ENCODE measurements around the gene RACGAP1. TPM values are rescaled to one million over a fixed set of nuclear protein-coding genes. Genes with fewer than 3 reads are reported as not detected.

RACGAP1 gene
- total and polyA plus RNA-seq, 3 donors from 2014 or later = 48.1 to 118 (median 60.6) TPM

DNA sequence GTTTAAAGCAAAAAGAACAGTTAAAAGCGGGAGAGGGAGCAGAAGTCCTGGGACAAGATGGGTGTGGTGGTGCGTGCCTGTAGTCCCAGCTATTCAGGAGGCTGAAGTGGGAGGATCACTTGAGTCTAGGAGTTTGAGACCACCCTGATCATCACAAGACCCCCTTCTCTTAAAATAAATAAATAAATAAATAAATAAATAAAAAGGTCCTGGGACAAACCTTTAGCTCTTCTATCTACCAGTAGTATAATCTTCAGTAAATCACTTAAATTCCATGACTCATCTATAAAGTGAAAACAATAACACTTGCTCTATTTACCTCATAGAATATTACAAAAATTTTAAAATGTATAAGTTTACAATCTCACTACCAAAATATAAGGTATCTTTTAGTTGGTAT, 5.8 kb downstream of the RACGAP1 start:
- intact Hi-C loops (cut with DNase I; ENCODE audit: low total_unique reads) = no loop called here
- no peaks in the 10 kb centered on the region for H3K36me3 ChIP-seq (ENCODE audit: low read depth, missing control alignments)

DNA sequence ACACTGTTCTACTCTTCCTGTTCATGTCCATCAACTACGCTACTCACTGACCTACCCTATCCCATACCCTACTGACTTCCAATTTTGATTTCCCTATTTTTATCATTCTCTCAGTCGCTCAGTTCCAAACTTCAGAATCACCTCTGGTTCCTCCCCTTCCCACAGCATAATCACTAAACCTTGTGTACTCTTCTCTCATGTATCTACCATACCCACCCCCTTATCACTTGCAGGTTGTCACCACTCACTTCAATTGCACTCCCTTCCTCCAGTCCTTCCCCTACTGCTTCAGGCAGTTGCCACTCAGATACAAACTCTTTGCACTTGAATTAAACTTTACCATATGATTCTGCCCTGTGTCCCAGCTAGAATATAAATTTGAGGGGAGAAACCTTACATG, 6.3 kb downstream of the RACGAP1 start:
- no peak for DNase-seq
- TF ChIP-seq POLR2A (IDR thresholded peaks at IDR 0.05) (no peak), CTCF (IDR thresholded peaks at IDR 0.05) (no peak)
- Histone ChIP-seq H3K36me3 (ENCODE audit: low read depth, missing control alignments) (no peaks in the 10 kb centered on the region), H3K9me3 (no peaks in the 10 kb centered on the region), H3K4me1 (no peaks in the 10 kb centered on the region), H3K4me3 (no peak overlapping the region), H3K27ac (no peak overlapping the region), H3K27me3 (no peaks in the 10 kb centered on the region)
- intact Hi-C loops (cut with DNase I; ENCODE audit: low total_unique reads) = no loop called here
- 89 to 95% methylated on average over 2 of the region's 2 CpGs for WGBS, 2 donors

More for the DNA sequence above, 5.8 kb downstream of the RACGAP1 start:
- Histone ChIP-seq H3K9me3 (no peaks in the 10 kb centered on the region), H3K27ac (no peak overlapping the region), H3K4me3 (no peak overlapping the region), H3K27me3 (no peaks in the 10 kb centered on the region), H3K4me1 (peaks cover under 1% of the 10 kb centered on the region)
- WGBS, 2 donors = 95 to 99% methylated on average over 2 of the region's 2 CpGs
- no peak for DNase-seq
- no peak for TF ChIP-seq CTCF (IDR thresholded peaks at IDR 0.05)
- no peak for TF ChIP-seq POLR2A (IDR thresholded peaks at IDR 0.05)

DNA sequence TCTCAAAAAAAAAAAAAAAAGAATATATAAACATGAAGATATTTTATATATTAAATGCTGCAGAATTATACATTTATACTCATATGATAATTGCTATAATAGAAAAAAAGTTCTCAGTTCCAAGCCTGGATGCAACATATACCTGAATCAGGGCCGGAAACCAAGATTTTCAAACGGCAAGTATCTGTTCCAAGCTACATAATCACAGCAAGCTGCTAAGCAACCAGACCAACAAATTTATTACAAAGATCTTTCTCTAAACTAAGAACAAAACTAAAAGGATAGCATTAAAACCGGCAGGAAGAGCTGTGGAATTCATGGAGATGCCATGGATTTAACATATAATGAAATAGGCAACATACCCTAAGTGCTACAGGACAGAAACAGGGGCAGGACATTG, 7.1 kb downstream of the RACGAP1 start:
- no peak overlapping the region for H3K4me3 ChIP-seq
- no peak for DNase-seq
- H3K27me3 ChIP-seq = no peaks in the 10 kb centered on the region
- intact Hi-C loops (cut with DNase I; ENCODE audit: low total_unique reads) = no loop called here
- H3K27ac ChIP-seq = no peak overlapping the region
- WGBS, 2 donors = 76 to 79% methylated on average over 3 of the region's 3 CpGs
- TF ChIP-seq CTCF (IDR thresholded peaks at IDR 0.05) (no peak), POLR2A (IDR thresholded peaks at IDR 0.05) (no peak)
- no peaks in the 10 kb centered on the region for H3K9me3 ChIP-seq
- no peaks in the 10 kb centered on the region for H3K4me1 ChIP-seq
- no peaks in the 10 kb centered on the region for H3K36me3 ChIP-seq (ENCODE audit: low read depth, missing control alignments)

- intact Hi-C loops (cut with DNase I; ENCODE audit: low total_unique reads) = no loop called here
- 89 to 90% methylated on average over 6 of the region's 6 CpGs for WGBS, 2 donors
- Histone ChIP-seq H3K4me1 (no peaks in the 10 kb centered on the region), H3K9me3 (no peaks in the 10 kb centered on the region), H3K36me3 (ENCODE audit: low read depth, missing control alignments) (no peaks in the 10 kb centered on the region), H3K27me3 (no peaks in the 10 kb centered on the region), H3K27ac (peak overlapping the region in 1 of 2 donors; percentile 57), H3K4me3 (no peak overlapping the region)
- DNase-seq = no peak
- TF ChIP-seq POLR2A (IDR thresholded peaks at IDR 0.05) (no peak), CTCF (IDR thresholded peaks at IDR 0.05) (no peak)
Measured at GRCh38 chr12:50017641-50018040, 7.7 kb downstream of the RACGAP1 start.

Measured in testis (tissue), 3 donors.